Spleen (tissue), 11 donors: ENCODE data around the gene CHRM1. TPM values are rescaled to one million over a fixed set of nuclear protein-coding genes. Genes with fewer than 3 reads are reported as not detected.

Experiments used
- DNase-seq: peaks from one replicate; pipeline ENCODE4 v3.0.0-alpha.2; 2020
- H3K27ac ChIP-seq, 8 donors: fragments of 200-600 bp; sonication (generic) in 7 of 8; 1 replicate in 4 of 8; 2 replicates in 4 of 8; pipeline versions ENCODE4 v1.5.0 to v1.8.0; 2016 to 2021; ENCODE audit warnings: inconsistent platforms in 4 of 8, mild to moderate bottlenecking in 4 of 8, moderate library complexity in 1 of 8
- H3K27me3 ChIP-seq, 7 donors: fragments of 200-600 bp; sonication (generic) in 6 of 7; replicated peaks in 1 of 7; 1 replicate in 4 of 7; 2 replicates in 3 of 7; pipeline versions ENCODE4 v1.5.0 to v1.8.0; 2016 to 2021; ENCODE audit warnings: inconsistent platforms in 3 of 7, mild to moderate bottlenecking in 1 of 7
- H3K36me3 ChIP-seq, 6 donors: fragments of 200-600 bp; sonication (generic) in 5 of 6; 1 replicate in 4 of 6; 2 replicates in 2 of 6; pipeline versions ENCODE4 v1.5.0 to v1.8.0; 2016 to 2021; ENCODE audit warnings: inconsistent platforms in 2 of 6
- H3K4me1 ChIP-seq, 6 donors: fragments of 200-600 bp; sonication (generic) in 5 of 6; 1 replicate in 3 of 6; 2 replicates in 3 of 6; pipeline versions ENCODE4 v1.5.0 to v1.8.0; 2016 to 2021; ENCODE audit warnings: inconsistent platforms in 3 of 6
- H3K4me3 ChIP-seq, 8 donors: fragments of 200-600 bp; sonication (generic) in 7 of 8; 1 replicate in 4 of 8; 2 replicates in 4 of 8; pipeline versions ENCODE4 v1.5.0 to v1.8.0; 2016 to 2021; ENCODE audit warnings: inconsistent platforms in 4 of 8, mild to moderate bottlenecking in 4 of 8, moderate library complexity in 2 of 8
- H3K9me3 ChIP-seq, 8 donors: fragments of 200-600 bp; sonication (generic) in 7 of 8; 1 replicate in 4 of 8; 2 replicates in 4 of 8; pipeline versions ENCODE4 v1.5.0 to v1.8.0; 2016 to 2021; ENCODE audit warnings: inconsistent platforms in 4 of 8
- CTCF ChIP-seq, 11 experiments: fragments of 200-600 bp in 7 of 11; fragments of 450-650 bp in 4 of 11; sonication (generic) in 4 of 11; IDR thresholded peaks in 8 of 11; conservative IDR thresholded peaks in 3 of 11; 1 replicate in 7 of 11; 2 replicates in 4 of 11; pipeline versions ENCODE4 v1.4.0 to v1.8.0; 2016 to 2021; ENCODE audit warnings: antibody characterized with exemption in 11 of 11, inconsistent platforms in 4 of 11, mild to moderate bottlenecking in 1 of 11
- POLR2A ChIP-seq, 3 donors: fragments of 450-650 bp; IDR thresholded peaks; one replicate each; pipeline ENCODE4 v1.5.1; 2017; ENCODE audit warnings: antibody characterized with exemption in 3 of 3, mild to moderate bottlenecking in 1 of 3
- POLR2AphosphoS5 ChIP-seq, 3 donors: sonication (generic); formaldehyde crosslinking; IDR thresholded peaks; one replicate each; pipeline ENCODE4 v1.5.1; 2017; ENCODE audit warnings: antibody characterized with exemption in 3 of 3
- WGBS, 5 donors: extraction: QIAGEN DNeasy Blood & Tissue Kit in 3 of 5; methylation state at CpG; one replicate each; pipeline versions ENCODE4 v1.1.5 to v1.1.7; 2013 to 2018; 5-methylcytosine and 5-hydroxymethylcytosine counted together
- intact Hi-C: fragments of 100-400 bp; cut with DNase I; formaldehyde crosslinking; loops from one replicate; pipeline ENCODE4 v1.15.0; 2023; ENCODE audit warnings: low total_unique reads
- polyA plus RNA-seq, 3 donors: library from polyadenylated mRNA; stranded (reverse); fragments of 200-250 nt; gene quantifications; one replicate each; pipeline ENCODE4 v1.2.1, GENCODE V29; 2013
- total RNA-seq, 7 donors: library from RNA; depleted of rRNA in 3 of 7; stranded (reverse); fragments of >200 nt in 3 of 7; fragmentation: NEBNext Ultra II Directional in 4 of 7; extraction: Animal tissue kit (Norgen Biotek cat#: 25700) in 4 of 7; gene quantifications; one replicate each; pipeline versions ENCODE4 v1.1.0 to v1.2.1, GENCODE V29; 2016 to 2021
- donor health status: healthy with polysubstance abuse.
- donor health status: DM: no; HTN: no; CAD: no; lungs with moderate emphysema.
- donor health status: DM: no; HTN: no; CAD: no.
- donor health status: Bipolar disorder and iron deficiency.
- donor health status: healthy.
- donor health status: DM: no; HTN: no; CAD: no.
- donor health status: DM: yes; HTN: yes; CAD: no.

The CHRM1 gene
- total and polyA plus RNA-seq, 10 donors: not detected

DNA sequence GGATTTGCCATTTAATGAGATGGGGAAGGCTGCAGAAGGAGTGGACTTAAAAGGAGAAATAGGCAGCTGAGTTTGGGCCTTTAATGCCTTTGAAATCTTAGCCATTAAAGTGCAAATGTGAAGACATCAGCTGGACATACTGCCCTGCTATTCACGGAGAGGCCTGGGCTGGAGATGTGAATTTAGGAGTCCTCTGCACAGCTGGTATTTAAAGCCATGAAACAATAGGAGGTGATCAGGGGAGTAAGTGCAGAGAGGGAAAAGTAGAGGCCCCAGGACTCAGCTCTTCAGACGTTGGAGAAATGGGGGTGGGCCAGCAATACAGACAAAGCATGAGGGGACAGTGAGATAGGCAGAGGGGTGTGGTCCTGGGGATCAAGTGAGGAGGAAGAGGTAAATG is 23.9 kb downstream of the CHRM1 start:
- WGBS, 5 donors: 61 to 83% (median 74%) methylated on average over 2 of the region's 2 CpGs
- DNase-seq: no peak
- intact Hi-C loops: no loop called here

DNA sequence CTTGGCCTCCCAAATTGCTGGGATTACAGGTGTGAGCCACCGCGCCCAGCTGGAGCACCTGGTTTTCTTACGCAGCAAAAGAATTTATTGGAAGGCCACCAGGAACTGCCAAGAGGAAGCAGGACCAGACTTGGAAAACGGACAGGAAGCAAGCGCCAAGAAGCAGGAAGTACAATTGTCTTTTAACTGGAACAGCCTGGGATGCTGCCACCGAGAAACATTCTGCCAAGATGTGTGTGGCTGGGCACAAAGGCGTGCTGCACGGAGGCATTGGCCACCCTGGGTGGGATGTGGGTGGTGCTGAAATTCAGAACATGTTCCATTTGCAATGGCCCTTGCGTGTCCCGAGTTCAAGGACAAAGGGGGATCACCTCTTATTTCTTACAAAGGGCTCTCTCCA is 25.1 kb downstream of the CHRM1 start:
- WGBS, 5 donors: 51 to 64% (median 56%) methylated on average over 10 of the region's 10 CpGs
- no peak overlapping the region for H3K4me3 ChIP-seq
- no peak for DNase-seq
- no peaks in the 10 kb centered on the region for H3K9me3 ChIP-seq
- H3K4me1 ChIP-seq: peaks cover 0 to 14% (median 4%) of the 10 kb centered on the region in 6 donors
- peak in 2 of 3 donors; percentile 37 to 64 for TF ChIP-seq POLR2AphosphoS5 (IDR thresholded peaks at IDR 0.05)
- no peak for TF ChIP-seq POLR2A (IDR thresholded peaks at IDR 0.05)
- no peaks in the 10 kb centered on the region for H3K36me3 ChIP-seq
- H3K27me3 ChIP-seq: peaks cover 0 to 15% (median 0%) of the 10 kb centered on the region in 7 donors
- intact Hi-C loops: no loop called here
- H3K27ac ChIP-seq: peak overlapping the region in 4 of 8 donors; percentile 23 to 52 (median 30)

More for the DNA sequence above, 23.9 kb downstream of the CHRM1 start:
- no peak overlapping the region for H3K27ac ChIP-seq
- H3K4me3 ChIP-seq: no peak overlapping the region
- H3K4me1 ChIP-seq: peaks cover 0 to 10% (median 0%) of the 10 kb centered on the region in 6 donors
- no peaks in the 10 kb centered on the region for H3K9me3 ChIP-seq
- H3K36me3 ChIP-seq: no peaks in the 10 kb centered on the region
- TF ChIP-seq POLR2A (IDR thresholded peaks at IDR 0.05) (no peak), CTCF (IDR thresholded peaks at IDR 0.05 in 8 of 11, conservative IDR thresholded peaks at IDR 0.05 in 3 of 11) (no peak), POLR2AphosphoS5 (IDR thresholded peaks at IDR 0.05) (no peak)
- peaks cover 0 to 15% (median 0%) of the 10 kb centered on the region in 7 donors for H3K27me3 ChIP-seq

DNA sequence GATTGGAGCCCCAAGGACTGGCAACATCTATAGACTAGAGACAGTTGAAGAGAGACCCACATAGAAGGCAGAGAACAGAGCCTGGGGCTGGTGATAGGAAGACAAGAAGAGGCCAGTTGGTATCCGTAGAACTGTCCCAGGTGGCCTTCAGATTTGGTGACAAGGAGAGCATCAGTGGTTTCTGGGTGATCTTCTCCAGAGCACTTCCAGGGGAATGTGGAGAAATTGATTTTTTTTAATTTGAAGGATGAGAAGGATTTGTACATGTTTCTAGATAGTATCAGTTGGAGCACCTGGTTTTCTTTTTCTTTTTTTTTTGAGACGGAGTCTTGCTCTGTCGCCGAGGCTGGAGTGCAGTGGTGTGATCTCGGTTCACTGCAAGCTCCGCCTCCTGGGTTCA is 25.7 kb downstream of the CHRM1 start:
- Histone ChIP-seq H3K36me3 (no peaks in the 10 kb centered on the region), H3K27ac (peak overlapping the region in 3 of 8 donors; percentile 23 to 27 (median 25)), H3K4me1 (peaks cover 0 to 20% (median 7%) of the 10 kb centered on the region in 6 donors), H3K9me3 (no peaks in the 10 kb centered on the region), H3K4me3 (no peak overlapping the region), H3K27me3 (peaks cover 0 to 14% (median 0%) of the 10 kb centered on the region in 7 donors)
- no peak for DNase-seq
- intact Hi-C loops: no loop called here
- 79 to 89% (median 87%) methylated on average over 6 of the region's 6 CpGs for WGBS, 5 donors
- TF ChIP-seq CTCF (IDR thresholded peaks at IDR 0.05 in 8 of 11, conservative IDR thresholded peaks at IDR 0.05 in 3 of 11) (no peak), POLR2AphosphoS5 (IDR thresholded peaks at IDR 0.05) (no peak), POLR2A (IDR thresholded peaks at IDR 0.05) (no peak)

GRCh38 chr11:62892077-62892922 is 28.9 kb downstream of the CHRM1 start:
- no peaks in the 10 kb centered on the region for H3K9me3 ChIP-seq
- 88 to 93% (median 92%) methylated on average over 10 of the region's 10 CpGs for WGBS, 5 donors
- H3K36me3 ChIP-seq: peaks cover 7 to 29% (median 25%) of the 10 kb centered on the region in 6 donors
- intact Hi-C loops: no loop called here
- no peak for DNase-seq
- no peak for TF ChIP-seq POLR2A (IDR thresholded peaks at IDR 0.05)
- TF ChIP-seq CTCF (IDR thresholded peaks at IDR 0.05 in 8 of 11, conservative IDR thresholded peaks at IDR 0.05 in 3 of 11): no peak
- TF ChIP-seq POLR2AphosphoS5 (IDR thresholded peaks at IDR 0.05): no peak
- no peak overlapping the region for H3K27ac ChIP-seq
- H3K4me3 ChIP-seq: no peak overlapping the region
- H3K4me1 ChIP-seq: peaks cover 0 to 42% (median 22%) of the 10 kb centered on the region in 6 donors
- H3K27me3 ChIP-seq: no peaks in the 10 kb centered on the region
